Erythroblast (primary cell): ENCODE measurements around the gene SLC2A10.

ENCODE experiments used
- GATA1 ChIP-seq: IDR thresholded peaks from 2 replicates; pipeline ENCODE4 v1.6.1; 2011; ENCODE audit warnings: low read depth, mild to moderate bottlenecking, control low read depth, low read length, moderate library complexity
- POLR2A ChIP-seq: IDR thresholded peaks from 2 replicates; pipeline ENCODE4 v1.6.1; 2011; ENCODE audit warnings: mild to moderate bottlenecking, low read length

DNA sequence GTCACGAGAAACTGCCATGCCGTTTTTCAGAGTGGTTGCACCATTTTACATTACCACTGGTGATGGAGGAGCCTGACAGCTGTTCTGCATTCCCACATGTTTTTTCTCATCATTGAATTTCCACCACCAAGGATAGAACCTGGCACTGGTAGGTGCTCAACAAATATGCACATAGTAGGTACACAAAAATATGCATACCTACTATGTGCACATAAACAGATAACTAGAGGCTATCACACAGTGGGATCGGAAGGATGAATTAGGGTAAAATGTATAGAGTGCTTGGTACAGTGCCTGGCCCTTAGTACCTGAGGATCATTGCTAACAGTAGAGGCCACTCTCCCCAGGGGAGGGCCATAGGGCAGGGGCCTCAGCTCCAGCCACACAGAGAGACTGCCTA lies 47.0 kb downstream of the SLC2A10 start:
- no peak for TF ChIP-seq POLR2A
- no peak for TF ChIP-seq GATA1
